ENCODE data around the gene PLPP4.

Gene PLPP4

GRCh38 chr10:120456626-120457430 is at the start of gene PLPP4:
PLPP4 (plus strand) TSS chr10:120457227; CDS start chr10:120457306, 79 bp downstream.
- peak; percentile 36 for DNase-seq

DNA sequence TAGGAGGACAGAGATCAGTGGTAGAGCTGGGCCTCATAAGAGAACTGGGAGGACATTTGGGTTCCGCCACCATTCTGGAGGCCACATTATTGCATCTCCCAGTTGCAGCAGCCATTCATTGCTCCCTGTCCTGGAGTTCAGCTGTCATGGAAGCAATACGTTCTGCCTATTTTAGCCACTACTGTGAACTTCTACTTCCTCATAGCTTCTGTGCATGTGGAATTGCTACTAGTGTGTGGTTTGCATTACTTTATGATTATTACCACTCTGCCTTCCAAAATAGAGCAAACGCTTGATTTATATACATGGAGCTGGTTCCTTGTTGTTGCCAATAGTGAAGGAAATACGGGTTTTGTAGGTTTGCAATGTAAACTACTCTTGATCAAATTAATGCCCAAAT is 47.2 kb upstream of the PLPP4 start:
- DNase-seq = no peak

DNA sequence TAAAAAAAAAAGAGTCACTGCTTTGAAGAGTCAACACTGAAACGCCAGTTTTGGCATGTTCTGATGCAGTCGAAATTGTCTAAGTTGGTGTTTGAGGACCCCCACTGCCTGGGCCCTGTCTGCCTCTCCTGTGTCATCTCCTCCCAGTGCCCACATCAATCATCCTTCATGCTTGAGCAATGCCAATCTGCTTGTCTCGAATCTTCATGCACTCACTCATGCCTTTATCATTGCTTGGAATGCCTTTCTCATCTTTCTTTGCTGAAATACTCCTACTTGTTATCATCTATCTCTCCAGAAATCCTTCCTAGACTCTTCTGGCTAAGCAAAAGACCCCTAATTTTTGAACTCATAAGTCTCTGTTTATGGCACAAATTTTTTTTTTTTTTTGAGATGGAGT is 42.1 kb upstream of the PLPP4 start:
- DNase-seq = no peak

DNA sequence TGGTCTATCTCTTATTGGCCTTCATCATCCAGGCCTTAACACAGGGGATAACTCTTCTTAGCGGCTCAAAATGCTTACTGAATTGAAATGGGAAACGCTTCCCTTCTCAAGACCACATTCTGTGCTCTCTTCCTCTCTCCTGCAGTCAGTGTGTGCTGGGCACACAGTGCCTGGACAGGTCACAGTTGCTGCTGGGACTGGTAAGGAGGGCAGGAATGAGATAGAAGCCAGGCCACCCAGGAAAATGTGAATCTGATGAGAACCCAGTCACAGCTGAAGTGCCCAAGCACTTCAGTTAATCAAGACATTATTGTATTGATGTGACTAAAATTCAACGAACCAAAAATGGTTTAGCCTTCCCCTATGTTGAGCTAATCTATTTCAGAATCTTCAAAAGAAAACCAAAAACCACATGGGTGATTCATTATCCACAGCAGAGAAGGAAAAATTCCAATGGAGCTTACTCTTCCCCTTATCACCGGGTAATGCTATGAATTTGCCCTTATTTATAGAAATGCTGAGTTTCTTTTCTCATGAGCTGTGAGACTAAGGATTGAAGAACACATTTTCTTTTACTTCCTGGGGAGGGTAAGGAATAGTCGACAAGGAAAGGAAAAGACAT is 41.2 kb upstream of the PLPP4 start:
- DNase-seq = no peak

DNA sequence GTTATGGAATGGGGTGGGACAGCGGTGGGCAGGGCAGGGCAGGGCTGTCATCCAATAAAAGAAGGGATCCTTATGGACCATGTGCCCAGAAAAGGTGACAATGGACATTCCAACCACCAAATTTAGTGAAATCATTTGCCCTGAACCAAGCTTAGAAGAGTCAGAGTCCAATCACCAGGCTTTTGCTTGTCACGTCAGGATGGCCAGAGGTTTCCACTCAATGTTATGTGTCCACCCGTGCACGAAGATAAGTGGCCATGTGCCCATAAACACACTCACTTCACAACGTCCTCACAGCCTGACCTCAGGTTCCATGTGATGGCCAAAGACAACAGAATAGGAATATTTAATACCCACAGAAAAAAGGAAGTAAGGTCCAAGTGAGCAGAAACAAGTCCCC is 36.6 kb upstream of the PLPP4 start:
- DNase-seq = no peak

DNA sequence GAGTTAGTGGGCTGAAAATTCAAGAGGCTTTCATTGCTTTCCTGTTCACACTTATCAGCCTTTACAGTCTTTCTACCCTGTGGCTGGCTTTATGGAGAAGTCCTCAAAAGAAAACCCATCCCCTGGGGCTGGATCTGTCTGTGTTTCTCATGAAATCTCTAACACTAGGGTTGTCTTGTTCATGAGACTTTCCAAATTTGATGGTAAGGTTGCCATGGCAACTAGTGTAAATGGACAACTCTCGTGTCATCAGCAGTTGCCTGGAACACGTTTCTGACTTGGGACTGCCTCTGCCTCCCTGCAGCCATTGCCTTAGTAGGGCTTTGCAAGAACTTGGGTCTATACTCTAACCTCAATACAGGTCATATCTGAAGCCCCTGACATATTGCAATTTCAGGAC is 35.8 kb upstream of the PLPP4 start:
- no peak for DNase-seq

DNA sequence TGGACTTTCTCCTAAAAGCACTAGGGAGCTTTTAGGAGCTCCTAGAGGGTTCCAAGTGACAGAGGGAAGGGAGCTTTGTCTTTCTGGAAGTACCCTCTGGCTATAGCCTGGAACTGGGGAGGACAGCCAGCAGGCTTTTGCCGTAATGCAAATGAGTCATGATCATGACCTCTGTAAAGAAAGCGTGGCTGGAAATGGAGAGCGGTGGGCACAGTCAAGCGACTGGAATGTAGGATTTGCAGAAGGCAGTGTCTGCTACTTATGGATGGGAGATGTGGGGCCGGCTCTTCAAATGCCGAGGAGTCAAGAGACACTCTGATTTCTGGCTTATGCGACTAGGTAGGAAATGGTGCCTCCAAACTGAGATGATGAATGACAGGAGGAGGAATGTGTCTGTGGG is 34.6 kb upstream of the PLPP4 start:
- DNase-seq = no peak

GRCh38 chr10:120423431-120424197 is 33.4 kb upstream of the PLPP4 start:
- DNase-seq = peak; percentile 57

GRCh38 chr10:120424198-120424464 is 32.9 kb upstream of the PLPP4 start:
- no peak for DNase-seq

- no peak for DNase-seq
Observed at GRCh38 chr10:120426306-120426705, 30.7 kb upstream of the PLPP4 start.

- DNase-seq = no peak
Observed at GRCh38 chr10:120428754-120429153, 28.3 kb upstream of the PLPP4 start.

GRCh38 chr10:120429395-120429794 is 27.6 kb upstream of the PLPP4 start:
- no peak for DNase-seq

- DNase-seq = no peak
Observed at GRCh38 chr10:120431251-120431651, 25.8 kb upstream of the PLPP4 start.

DNA sequence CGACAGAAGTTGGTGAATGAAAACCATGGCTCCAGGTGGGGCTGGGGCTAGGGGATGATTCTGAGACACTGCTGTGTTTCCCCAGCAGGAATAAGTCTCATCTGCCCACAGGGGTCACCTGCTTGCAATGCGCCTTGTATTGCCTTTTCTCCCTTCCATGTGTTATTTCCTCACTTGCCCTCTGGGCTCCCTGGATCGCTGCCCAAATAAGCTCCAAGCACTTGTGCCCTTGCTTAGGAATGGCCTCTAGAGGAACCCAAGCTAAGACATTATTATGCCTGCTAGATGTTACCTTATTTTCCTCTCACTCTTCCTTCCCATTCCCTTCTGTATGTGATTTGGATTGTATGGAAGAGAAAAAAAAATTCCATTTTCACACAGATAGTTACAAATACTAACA is 24.8 kb upstream of the PLPP4 start:
- DNase-seq = no peak

DNA sequence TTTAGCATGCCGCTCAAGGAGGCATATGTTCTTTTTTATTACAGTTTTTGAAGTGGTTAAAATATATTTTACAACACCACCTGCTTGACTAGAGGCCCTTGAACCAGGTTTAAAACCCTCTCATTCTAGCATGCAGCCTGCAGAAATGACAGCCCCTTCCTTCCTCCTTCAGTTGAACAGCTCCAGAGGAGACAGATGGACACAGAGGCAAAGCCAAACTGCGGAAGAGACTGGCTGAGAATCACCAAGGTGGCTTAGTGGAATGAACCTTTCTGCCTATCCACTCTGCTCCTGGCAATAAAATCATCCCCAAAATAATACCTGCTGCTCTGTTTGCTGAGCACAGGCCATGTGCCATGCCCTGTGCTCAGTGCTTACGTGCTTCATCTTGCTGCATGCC is 23.9 kb upstream of the PLPP4 start:
- no peak for DNase-seq

DNA sequence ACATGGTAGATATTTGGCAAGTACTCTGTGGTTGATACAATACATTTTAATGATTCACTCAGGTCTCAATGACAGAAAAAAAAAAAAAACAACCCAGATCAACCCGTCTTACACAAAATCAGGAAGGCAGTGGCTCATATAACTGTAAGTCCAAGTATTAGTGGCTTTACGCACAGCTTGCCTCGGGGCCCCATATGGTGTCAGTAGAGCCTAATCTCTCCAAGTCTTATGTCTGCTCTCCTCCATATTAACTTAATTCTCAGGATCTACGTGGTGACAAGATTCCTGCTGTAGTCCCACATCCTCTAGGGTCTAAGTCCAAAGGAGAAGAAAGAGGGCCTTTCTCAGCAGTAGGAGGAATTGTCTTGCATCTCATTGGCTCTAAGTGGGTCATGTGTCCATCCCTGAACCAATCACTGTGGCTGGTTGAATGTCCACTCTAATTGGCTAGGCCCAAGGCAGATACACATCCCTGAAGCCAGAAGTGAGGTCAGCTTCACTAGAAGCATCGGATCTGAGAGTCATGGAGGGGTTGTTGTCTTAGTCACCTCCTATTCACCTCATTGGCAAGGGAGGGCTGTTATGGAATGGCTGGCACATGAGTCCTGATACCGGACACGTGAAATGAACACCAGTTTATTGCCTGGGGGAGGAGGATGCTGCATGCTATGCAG is 20.5 kb upstream of the PLPP4 start:
- DNase-seq = no peak

- DNase-seq = no peak
Observed at GRCh38 chr10:120437541-120437940, 19.5 kb upstream of the PLPP4 start.

DNA sequence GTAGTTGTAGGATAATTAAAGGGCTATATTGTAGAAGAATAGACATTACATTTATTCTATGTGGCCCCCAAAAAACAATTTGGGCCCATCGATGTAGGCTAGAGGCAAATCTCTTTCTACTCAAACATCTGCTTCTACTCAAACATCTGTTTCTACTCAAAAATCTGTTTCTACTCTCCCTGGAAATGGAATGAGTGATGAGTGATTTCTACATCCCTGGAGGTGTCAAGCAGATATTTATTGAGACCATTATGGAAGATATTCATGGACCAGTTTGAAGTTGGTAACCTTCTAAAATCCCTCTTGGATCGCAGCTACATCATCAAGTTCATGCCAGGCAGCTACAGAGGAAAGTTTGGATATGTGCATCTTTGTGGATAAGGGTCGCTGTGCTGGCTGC is 5.1 kb upstream of the PLPP4 start:
- no peak for DNase-seq

GRCh38 chr10:120453319-120453718 is 3.7 kb upstream of the PLPP4 start:
- no peak for DNase-seq

- no peak for DNase-seq
Observed at GRCh38 chr10:120453886-120454285, 3.1 kb upstream of the PLPP4 start.

- DNase-seq = no peak
Observed at GRCh38 chr10:120455004-120455403, 2.0 kb upstream of the PLPP4 start.

- no peak for DNase-seq
Observed at GRCh38 chr10:120455606-120456005, 1.4 kb upstream of the PLPP4 start.

- DNase-seq = no peak
Observed at GRCh38 chr10:120456143-120456625, 843 bp upstream of the PLPP4 start.
